Measurements from ENCODE around the gene ANKRD40.
"Not testable (repeated sequence)": the region's sequence is repeated elsewhere in the genome, so short reads cannot be mapped to it uniquely, and the experiment has no call there.

The ANKRD40 gene

GRCh38 chr17:50710650-50711049, 2.9 kb upstream of the ANKRD40 start:
- DNase-seq: no peak

DNA sequence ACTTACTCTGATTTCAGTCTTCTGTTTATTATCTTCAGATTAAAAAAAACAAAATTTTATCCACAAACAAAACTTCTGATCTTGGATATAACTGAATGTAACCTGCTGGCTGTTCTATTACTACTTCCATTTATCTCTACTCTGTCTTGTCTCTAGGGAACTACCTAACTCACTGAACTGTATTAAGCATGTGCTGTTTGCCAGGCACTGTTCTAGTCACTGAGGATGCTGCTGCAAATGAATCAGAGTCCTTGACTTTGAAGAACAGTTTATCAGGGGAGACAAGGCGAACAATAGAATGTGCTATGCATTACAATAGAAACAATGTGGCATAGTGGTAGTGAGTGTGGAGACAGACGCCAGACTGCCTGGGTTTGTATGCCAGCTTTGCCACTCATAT, 2.3 kb upstream of the ANKRD40 start:
- no peak for DNase-seq

- DNase-seq: not testable (repeated sequence)
Observed at GRCh38 chr17:50709053-50709452, 1.3 kb upstream of the ANKRD40 start.

DNA sequence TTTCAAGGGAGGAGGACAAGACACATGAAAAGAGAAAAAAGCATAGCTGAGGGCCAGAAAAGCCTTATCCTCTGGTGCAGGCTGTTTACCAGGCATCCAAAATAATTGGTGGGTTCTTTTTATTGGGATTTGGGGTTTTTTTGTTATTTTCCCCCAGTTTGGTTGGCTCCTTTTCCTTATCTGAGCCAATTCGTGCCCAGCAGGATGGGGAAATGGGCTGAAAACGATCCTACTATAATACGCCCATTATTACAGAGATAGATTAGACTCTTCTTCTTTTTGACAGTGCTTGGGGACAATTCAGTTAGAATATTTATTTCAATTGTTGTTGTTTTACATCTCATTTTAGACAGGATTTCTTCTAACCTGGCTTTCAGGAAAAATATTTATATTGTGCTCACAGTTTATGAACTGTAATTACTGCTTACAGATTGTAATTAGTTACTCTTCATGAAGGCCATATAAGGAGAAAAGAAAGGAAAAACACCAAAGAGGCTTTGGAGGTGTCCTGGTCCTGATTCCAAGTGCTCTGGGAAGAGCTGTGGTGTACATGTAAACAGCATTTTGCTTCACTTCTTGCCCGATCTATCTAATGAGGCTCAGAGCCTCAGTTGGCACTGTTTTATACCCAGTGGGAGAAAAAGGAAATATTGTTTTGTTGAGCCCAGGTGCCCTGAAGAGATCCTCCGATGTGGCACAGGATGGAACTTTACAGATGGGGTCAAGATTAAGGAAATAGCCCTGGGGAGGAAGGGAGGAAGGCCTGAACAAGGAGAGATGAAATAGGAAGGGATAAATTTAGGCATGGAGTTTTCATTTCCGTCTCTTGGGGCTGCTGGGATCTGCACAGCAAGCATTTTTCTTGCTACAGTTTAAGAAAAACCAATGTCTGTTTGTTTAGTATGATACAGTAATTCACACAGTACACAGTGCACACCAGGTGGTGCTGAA, 611 bp upstream of the ANKRD40 start:
- DNase-seq: peak; percentile 27

GRCh38 chr17:50703162-50703561, 4.6 kb downstream of the ANKRD40 start:
- DNase-seq: no peak

DNA sequence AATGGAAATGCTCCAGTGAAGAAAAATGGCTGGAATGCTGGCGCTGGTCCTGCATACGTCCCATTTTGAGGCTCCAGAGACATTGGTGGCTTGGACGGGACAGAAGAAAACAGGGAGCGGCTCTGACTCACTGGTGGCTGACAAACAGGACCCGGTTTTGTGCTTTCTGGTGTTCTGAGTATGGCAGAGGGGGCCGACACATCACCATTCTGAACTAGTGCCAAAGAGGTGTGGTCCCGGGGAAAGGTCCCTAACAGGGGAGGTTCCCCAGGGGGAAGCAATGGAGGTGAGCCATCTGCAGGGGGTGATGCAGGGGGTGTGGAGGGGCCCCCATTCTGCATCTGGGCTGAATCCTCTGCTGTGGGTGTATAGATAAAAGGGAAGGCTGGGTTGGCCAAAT, 8.3 kb downstream of the ANKRD40 start:
- DNase-seq: no peak

GRCh38 chr17:50697663-50698272, 9.9 kb downstream of the ANKRD40 start:
- DNase-seq: no peak

GRCh38 chr17:50697062-50697461, 10.7 kb downstream of the ANKRD40 start:
- DNase-seq: no peak

DNA sequence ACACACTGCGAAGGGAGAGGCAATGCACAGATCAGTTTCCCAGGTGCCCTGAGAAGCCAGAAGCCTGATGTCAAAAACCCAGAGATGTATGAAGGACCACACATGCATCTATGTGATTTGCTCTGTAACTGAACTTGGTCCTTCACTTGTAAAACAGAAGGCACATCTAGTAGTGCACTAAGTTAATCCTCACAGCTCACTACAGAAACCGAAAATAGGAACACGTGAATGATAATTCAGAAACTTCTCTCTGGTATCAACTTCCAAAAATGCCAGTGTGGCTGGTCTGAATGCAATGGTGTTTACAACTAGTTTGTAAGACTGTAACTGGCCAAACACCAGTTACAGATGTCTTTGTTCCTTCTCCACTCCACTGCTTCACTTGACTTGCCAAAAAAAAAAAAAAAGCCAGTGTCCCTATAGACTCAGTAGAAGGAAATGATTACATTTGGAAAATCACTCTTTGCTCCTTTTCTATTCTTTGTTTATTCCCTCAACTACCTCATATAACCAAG, 11.3 kb downstream of the ANKRD40 start:
- DNase-seq: no peak

DNA sequence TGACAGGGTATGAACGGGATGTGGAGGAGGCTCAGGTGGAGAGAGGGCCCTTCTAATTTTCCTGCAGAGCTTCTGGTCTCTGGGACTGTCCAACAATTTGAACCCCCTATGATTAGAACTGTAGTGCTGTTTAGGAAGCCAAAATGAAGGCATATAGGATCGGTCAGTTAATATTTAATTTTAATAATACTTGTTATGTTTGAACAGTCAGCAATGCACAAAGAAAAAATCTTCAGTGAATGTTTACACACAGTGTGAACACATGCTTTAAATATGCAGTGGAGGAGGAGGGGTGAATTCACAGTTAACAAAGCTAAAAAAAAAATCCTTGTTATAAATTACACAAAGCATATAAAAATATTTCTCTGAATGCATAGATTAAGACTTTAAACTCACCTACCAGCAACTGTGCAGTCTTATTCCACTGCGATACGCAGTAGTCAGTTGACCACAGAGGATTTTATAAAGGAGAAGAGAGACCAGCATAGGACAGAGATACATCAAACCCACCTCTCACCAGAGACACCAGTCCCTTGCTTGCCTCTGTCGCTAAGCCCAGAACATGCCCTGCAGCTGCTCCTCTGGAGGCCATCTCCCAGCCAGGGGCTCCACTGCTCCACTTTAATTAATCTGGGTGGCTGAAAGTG, 14.6 kb downstream of the ANKRD40 start:
- no peak for DNase-seq

DNA sequence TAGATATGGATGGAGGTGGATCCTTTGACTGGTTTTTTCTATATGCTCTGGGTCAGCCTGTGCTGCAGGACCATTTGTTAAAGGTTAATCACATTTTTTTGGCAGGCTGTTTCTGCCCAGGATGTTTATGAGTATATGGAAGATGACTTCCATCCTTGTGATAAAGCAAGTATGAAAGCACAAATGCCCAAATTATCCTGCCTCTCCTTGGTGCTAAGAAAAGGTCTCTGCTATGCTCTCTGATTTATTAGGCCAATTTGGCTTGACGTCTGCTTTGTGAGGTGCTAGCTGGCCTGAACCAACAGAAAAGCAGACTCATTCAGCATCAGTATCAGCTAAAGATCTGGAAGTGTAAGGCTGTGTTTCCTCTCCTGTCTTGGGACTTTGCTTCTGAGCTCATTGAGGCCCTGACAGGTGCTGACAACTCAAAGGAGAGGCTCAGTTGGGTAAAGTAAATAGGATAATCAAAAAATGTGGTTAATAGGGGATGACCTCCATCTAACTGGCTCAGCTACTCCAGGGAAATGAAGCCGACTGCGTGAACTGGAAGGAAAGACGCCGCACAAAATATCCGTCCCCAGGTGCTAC, 15.2 kb downstream of the ANKRD40 start:
- no peak for DNase-seq

GRCh38 chr17:50691550-50692447, 15.9 kb downstream of the ANKRD40 start:
- DNase-seq: no peak

DNA sequence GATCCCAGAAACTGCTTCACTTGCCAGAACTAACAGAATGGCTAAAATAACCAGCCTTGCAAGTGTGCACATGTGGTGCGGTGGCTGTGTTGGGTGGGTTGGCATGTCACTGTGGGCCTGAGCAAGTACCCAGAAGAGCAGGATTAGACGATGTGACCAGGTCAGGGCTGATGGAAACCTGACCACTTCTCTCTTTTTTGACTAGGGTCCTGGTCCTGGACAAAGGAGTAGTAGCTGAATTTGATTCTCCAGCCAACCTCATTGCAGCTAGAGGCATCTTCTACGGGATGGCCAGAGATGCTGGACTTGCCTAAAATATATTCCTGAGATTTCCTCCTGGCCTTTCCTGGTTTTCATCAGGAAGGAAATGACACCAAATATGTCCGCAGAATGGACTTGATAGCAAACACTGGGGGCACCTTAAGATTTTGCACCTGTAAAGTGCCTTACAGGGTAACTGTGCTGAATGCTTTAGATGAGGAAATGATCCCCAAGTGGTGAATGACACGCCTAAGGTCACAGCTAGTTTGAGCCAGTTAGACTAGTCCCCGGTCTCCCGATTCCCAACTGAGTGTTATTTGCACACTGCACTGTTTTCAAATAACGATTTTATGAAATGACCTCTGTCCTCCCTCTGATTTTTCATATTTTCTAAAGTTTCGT, 16.7 kb downstream of the ANKRD40 start:
- DNase-seq: no peak

DNA sequence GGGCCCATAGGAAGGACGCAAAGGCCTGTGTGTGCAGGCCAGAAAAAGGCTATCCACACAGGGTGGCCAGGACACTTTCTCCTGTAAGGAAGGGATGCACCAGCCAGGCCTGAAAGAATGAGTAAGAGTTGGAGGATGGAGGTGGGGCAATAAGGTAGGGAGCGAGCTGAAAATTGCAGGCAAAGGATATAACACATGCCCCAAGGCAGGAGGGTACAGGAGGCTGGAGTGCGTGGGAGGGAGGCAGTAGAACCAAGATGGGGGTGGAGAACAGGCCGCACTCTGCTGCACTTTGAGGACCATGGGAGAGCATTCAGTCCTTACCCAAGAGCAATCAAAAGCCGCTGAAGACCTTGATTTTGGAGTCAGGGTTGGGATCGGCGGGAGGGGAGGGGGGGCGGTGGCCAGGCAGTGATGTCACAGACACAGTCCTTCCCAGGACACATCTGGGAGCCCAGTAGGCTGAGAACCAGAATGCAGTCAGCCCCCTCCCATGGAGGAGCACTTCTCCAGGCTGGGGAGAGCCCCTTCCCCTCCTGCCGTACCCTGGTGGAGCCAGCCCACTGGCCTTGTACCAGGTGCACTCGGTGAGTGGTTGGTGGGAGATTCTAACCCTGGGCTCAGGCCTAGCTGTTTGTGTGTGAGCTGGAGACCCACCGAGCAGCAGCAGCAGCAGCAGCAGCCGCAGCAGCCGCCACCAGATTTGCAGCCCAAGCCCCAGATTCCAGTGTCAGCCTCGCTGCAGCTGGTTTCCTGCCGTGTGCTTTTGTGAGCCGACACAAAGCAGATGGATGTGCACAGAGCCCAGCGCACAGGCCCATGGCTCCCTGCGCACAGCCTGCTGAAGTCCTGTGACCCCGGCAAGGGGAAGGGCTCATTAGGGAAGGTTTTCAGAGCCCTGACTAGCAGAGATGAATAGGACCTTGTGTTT, 17.5 kb downstream of the ANKRD40 start:
- no peak for DNase-seq

GRCh38 chr17:50689251-50689650, 18.5 kb downstream of the ANKRD40 start:
- no peak for DNase-seq

GRCh38 chr17:50688245-50688644, 19.5 kb downstream of the ANKRD40 start:
- no peak for DNase-seq

GRCh38 chr17:50687200-50688066, 20.3 kb downstream of the ANKRD40 start:
- DNase-seq: no peak

DNA sequence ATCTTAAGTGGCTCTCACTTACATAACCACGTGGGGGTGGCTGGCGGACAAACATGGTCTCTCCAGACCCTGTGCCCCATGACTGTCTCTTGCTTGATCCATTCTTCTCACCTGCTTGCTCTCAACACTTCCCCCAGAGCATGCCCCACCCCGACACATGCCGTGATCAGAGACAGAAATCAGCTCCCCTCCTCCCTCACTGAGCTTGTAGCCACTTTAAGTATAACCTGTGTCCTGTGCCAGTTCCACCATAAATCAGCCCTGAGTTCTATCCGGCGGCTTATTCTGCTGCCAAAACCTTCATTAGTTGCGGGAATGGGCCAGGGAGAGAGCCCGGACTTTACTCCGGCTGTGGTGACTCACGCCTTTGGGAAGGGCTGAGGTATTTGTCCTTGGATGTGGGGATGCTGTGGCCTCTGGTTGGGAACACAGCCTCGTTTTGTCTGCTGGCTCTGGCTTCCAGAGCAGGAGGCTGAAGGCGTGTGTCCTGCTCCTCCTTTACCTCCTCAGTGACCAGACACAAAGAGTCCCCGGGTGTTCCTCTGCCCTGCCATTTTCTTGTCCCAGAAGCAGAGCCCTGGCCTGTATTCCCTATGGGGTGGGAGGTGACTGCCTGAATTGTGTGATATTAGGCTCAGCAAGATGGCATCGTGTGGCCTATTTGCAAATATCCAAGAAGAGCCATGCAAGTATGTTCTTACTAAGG, 21.1 kb downstream of the ANKRD40 start:
- DNase-seq: no peak

Data from activated CD4-positive, alpha-beta T cell treated with anti-CD3 and anti-CD28 coated beads, Interleukin-10, Interleukin-2, amounts not matched to agents 100 ng/mL and 50 ng/mL, durations not matched to agents 16 hours and 8 hours (primary cell).